Stimulated activated CD4-positive, alpha-beta T cell treated with anti-CD3 and anti-CD28 coated beads, Interleukin-12 subunit alpha, Interleukin-12 subunit beta, amount 100 ng/mL, for 24 hours (primary cell): Measurements from ENCODE around the gene RETREG2.
"Not testable (repeated sequence)": the region's sequence is repeated elsewhere in the genome, so short reads cannot be mapped to it uniquely, and the experiment has no call there.

Experiments
- DNase-seq, 2 experiments: peaks; one replicate each; pipeline ENCODE4 v3.0.0-alpha.2; 2020; ENCODE audit warnings: low read depth in 2 of 2

The RETREG2 gene

DNA sequence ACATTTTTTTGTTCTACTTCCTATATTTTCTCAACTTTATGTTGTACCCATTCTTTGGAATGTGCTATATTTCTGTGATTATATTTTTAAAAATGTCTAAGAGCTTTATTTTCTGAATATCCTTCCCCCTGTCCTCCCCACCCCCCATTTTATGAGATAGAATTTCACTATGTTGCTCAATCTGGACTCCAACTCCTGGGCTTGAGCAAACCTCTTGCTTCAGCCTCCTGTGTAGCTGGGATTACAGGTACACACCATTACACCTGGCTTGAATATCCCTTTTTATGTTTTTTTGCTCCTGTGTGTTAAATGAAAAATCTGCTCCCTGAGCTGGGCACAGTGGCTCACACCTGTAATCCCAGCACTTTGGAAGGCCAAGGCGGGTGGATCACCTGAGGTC lies 19.3 kb downstream of the RETREG2 start:
- no peak for DNase-seq

DNA sequence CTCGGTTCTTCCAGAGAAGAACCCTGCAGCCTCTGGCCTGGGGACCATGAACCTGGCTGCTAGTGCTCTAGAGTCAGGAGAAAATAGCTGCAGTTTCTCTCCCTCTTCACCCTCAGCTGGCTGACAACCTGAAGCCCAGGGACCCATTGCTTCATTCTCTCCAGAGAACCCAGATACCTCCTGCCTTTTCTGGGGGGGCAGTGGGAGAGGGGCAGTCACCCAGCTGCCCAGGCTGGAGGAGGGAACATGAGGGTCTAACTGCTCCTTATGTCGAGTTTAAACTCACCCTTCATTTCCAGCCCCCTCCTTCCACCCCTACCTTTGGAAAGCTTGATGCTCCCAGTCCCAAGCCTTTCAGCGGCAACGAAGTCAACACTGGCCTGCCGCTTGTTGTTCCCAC lies 20.9 kb downstream of the RETREG2 start:
- DNase-seq, result no peak

DNA sequence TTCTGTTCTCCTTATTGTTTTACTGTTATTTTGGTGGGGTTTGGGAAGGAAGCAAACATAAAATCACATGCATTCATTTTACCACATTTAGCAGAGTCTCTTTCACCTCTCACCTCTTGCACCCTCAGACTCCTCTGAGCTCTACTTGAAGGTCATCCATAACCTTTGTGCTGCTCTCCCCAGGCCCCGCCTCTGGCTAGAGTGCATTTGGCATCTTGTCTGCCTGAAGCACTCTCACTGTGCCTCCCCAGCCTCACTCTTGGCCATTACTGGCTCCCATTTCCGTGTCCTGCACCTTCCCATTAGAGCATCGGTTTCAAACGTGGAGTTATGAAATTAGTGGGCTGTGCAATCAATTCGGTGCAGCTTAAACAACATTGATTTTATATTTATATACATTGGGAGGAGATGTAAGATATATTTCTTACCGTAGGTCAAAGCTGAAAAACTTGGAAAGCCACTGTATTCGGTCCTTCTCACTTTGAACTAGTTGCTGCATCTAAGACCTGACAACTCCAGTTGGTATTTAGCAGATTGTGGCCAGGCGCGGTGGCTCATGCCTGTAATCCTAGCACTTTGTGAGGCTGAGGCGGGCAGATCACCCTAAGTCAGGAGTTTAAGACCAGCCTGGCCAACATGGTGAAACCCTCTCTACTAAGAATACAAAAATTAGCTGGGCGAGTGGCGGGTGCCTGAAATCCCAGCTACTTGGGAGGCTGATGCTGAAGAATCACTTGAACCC lies 21.6 kb downstream of the RETREG2 start:
- no peak for DNase-seq

DNA sequence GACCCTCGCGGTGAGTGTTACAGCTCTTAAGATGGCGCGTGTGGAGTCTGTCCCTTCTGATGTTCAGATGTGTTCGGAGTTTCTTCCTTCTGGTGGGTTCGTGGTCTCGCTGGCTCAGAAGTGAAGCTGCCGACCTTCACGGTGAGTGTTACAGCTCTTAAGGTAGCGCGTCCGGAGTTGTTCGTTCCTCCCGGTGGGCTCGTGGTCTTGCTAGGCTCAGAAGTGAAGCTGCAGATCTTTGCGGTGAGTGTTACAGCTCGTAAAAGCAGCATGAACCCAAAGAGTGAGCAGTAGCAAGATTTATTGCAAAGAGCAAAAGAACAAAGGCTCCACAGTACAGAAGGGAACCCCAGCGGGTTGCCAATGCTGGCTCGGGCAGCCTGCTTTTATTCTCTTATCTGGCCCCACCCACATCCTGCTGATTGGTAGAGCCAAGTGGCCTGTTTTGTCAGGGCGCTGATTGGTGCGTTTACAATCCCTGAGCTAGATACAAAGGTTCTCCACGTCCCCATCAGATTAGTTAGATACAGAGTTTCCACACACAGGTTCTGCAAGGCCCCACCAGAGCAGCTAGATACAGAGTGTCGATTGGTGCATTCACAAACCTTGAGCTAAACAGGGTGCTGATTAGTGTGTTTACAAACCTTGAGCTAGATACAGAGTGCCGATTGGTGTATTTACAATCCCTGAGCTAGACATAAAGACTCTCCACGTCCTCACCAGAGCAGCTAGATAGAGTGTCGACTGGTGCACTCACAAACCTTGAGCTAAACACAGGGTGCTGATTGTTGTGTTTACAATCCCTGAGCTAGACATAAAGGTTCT lies 22.6 kb downstream of the RETREG2 start:
- not testable (repeated sequence) for DNase-seq

DNA sequence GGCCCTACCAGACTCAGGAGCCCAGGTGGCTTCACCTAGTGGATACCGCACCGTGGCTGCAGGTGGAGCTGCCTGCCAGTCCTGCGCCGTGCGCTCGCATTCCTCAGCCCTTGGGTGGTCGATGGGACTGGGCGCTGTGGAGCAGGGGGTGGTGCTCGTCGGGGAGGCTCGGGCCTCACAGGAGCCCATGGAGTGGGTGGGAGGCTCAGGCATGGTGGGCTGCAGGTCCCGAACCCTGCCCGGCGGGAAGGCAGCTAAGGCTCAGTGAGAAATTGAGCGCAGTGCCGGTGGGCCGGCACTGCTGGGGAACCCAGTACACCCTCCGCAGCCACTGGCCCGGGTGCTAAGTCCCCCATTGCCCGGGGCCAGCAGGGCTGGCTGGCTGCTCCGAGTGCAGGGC lies 23.3 kb downstream of the RETREG2 start:
- DNase-seq, result not testable (repeated sequence)

DNA sequence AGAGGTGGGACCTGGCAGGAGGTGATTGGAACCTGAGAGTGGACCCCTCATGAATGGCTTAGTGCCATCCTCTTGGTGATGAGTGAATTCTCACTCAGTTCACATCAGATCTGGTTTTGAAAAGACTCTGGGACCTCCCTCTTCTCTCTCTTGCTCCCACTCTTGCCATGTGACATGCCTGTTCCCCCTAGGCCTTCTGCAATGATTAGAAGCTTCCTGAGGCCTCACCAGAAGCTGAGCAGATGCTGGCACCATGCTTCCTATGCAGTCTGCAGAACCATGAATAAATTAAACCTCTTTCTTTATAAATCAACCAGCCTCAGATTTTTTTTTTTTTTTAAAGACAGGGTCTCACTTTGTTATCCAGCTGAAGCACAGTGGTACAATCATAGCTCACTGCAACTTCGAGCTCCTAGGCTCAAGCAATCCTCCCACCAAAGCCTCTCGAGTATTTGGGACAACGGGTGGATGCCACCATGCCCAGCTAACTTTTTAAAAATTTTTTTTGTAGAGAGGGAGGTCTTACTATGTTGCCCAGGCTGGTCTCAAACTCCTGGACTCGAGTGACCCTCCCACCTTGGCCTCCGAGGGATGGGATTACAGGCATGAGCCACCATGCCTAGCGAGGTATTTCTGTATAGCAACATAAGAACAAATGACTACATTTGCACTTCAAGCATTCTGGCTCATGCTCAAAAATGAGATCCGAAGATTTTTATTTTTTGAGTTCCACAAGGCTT lies 26.5 kb downstream of the RETREG2 start:
- no peak for DNase-seq

DNA sequence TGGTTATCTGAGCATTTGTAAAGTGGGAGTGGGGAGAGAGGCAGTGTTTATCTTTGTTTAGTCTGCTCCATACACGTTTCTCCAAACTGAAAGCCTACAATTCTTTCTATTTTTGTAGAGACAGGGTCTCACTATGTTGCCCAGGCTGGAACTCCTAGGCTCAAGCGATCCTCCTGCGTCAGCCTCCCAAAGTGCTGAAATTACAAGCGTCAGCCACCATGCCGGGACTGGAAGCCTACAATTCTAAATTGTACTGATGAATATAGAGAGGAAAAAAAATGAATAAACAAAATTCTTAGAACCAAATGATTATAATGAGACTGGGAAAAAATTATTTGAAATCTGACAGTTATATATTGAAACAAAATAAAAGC lies 27.1 kb downstream of the RETREG2 start:
- no peak for DNase-seq

DNA sequence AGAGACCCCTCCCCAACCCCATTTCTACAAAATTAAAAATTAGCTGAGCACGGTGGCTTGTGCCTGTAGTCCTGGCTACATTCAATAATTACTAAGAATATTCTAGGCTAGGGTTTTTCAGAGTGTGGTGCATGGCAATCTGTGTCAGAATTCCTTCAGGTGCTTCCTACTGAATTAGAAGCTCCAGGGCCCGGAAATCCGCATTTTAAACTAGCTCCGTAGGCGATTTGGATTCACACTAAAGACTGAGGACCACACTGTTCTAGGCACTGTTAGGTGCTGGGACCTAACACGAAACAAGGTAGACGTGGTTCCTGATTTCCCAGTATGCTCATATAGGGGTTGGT lies 27.9 kb downstream of the RETREG2 start:
- no peak for DNase-seq

DNA sequence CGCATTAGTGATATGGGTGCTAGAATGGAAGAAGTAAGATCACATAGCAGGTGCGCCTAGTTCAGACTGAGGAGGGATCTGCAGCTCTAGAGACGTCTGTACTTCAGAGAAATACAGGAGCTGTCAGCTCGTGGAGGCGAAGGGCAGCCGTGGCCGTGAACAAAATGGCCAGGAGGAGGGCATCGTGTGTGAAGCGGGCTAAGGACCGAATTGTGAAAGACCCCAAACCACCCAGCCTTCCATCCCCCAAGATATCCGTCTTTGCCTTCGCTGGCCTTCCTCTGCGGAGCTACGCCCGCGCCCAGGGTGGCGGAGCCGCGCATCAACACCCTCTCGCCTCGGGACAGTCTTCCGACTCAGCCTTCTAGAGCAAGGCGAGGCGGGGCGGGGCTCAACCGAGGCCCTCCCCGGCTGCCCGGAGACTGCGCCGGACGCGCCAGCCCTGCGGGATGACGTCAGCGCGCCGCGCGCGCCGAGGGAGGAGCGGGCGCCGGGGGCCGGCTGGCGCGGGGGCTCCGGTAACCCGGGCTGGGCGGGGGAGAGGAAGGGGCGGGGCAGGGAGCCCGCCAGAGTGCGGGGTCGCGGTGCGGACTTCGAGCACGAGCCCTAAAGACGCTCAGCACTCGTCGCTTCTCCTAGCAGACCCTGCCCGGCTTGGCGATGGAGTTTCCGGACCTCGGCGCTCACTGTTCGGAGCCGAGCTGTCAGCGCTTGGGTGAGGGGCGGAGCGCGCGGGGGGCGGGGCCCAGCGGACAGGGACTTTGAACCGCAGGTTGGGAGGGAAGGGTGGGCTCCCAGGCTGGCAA lies 28.5 kb downstream of the RETREG2 start, which contains the start of gene ZFAND2B:
Gene ZFAND2B (plus strand): TSS at position 455 of the 806 bp plus-strand sequence. CDS start 206 bp downstream, at position 661.
- peak; percentile 89 for DNase-seq

DNA sequence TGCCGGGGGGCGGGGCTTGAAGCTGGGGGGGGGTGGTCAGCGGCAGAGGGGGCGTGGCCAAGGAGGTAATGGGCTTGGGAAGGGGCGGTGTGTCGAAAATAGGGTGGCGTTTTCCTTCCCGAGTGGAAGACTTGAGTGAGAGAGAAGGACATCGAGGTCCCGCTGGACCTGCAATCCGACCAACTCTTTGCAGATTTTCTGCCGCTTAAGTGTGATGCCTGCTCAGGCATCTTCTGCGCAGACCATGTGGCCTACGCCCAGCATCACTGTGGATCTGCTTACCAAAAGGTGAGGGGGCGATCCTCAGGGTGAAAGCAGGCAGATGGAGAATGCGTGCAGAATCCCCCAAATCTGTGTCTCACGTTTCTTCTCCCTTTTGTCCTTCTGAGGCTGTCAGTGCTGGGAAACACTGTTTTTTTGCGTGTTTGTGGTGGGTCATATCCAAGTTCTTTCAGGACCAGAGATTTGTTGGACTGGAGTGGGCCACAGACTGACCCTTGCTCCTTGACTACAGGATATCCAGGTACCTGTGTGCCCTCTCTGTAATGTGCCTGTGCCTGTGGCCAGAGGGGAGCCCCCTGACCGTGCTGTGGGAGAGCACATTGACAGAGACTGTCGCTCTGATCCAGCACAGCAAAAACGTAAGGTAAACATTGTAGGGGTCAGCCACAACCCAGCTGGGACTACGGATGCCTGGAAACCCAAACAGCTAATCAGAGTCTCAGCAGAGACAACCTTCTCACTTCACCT lies 29.2 kb downstream of the RETREG2 start:
- DNase-seq, result no peak

DNA sequence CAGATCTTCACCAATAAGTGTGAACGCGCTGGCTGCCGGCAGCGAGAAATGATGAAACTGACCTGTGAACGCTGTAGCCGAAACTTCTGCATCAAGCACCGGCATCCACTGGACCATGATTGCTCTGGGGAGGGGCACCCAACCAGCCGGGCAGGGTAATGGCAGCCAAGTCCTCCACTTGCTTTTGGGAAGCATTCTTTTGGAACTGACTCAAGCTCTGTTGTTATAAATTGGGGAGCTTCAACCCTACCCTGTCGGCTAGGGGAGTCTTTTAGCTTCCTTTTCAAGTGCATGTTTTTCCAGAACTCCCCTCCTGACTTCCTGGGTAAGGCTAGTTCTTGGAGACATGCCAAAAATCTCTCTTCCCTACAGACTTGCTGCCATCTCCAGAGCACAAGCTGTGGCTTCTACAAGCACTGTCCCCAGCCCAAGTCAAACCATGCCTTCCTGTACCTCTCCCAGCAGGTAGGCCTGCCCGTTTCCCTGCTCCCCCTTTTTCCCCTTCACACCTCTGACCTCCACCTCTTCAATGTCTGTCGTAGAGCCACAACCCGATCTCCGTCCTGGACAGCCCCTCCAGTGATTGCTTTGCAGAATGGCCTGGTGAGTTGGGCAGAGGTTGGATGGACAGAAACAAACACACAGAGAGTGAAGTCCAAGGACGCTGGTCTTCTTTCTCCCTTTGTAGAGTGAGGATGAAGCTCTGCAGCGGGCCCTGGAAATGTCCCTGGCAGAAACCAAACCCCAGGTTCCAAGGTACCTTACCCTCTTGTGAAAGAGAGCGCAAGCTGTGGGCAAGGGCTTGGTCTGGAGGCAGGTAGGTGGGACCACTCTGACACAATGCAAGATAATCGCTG lies 30.0 kb downstream of the RETREG2 start:
- DNase-seq, result no peak

DNA sequence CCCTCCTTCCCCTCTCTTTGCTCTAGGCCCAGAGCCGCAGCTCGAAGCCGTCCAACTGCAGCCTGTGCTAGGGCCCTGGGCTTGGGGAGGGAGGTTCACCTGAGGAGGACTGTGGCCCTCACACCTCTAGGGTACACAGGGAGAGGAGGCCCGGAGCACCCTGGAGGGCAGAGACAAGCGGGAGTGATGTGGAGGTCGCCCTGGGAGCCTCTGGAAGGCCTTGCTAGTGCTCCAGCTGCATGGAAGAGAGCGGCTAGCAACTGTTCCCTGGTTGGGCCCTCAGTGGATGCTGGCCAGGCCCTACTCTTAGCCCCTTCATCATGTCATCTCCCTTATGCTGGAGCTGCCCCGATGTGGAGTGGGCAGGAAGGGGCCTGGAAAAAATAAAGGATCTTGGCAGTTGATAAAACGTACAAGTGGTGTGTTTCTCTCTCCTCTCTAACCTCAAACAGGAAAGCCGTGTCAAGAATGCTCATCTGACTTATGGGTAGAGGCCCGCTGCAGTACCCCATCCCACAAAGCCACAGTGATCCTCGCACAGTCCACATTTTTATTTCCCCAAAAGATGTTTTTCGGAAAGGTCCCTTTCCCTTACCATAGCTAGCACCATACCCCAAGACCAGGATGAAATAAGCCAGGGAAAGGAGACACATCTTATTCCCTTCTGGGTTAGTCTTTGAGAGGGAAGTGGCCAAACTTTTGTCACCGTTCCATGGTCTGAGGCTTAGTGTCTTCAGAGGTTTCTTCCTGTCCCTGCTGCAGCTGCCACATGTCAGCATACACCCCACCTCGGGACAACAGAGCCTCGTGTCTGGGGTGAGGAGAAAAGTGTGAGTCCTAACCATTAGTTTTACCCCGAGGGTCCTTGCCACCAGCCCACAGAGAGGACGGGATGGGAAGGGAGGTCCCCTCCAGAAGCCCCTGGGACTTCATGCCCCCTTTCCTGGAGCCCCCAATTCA lies 31.4 kb downstream of the RETREG2 start:
- no peak for DNase-seq

DNA sequence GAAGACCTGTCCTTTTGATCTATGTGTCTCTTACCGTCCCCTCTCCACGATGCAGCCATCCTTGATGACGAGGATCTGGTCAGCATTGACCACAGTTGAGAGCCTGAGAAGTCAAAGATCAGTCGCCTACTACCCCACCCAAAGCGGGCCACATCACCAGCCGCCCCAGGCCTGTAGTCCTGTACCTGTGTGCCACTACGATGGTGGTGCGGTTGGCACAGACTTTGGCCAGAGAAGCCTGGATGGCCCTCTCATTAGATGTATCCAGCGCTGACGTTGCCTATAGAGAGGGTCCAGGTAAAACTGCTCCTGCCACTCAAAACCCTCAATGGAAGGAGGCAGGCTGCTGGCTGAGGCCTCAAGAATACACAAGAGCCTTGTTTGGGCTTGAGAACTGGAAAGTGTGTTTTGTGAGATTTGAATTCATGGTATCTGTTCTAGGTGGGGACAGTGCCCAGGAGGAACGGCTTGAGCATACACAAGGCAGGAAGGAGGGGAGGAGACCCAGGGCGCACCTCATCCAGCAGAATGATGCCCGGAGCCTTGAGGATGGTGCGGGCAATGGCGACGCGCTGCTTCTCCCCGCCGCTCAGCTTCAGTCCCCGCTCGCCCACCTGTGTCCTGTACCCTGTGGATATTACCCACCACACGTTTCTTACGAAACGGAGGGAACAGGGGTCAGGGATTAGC lies 32.3 kb downstream of the RETREG2 start:
- DNase-seq, result no peak

DNA sequence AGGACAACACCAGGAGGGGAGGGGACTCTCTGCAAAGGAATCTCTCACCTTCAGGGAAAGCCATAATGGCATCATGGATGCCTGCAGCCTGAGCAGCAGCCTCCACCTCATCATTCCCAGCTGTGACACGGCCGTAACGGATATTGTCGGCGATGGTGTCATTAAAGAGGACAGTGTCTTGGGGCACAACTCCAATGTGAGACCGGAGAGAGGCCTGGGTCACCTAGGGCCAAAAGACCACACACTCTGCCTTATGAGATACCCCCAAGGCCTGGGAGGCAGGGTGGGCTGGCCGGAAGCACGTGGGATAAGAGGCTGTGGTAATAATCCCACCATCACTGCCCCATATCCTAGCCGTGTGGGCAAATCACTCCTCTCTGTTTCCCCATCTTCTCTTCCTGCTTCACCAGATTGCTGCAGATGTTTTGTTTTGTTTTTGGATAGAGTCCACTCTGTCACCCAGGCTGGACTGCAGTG lies 32.8 kb downstream of the RETREG2 start:
- DNase-seq, result no peak

DNA sequence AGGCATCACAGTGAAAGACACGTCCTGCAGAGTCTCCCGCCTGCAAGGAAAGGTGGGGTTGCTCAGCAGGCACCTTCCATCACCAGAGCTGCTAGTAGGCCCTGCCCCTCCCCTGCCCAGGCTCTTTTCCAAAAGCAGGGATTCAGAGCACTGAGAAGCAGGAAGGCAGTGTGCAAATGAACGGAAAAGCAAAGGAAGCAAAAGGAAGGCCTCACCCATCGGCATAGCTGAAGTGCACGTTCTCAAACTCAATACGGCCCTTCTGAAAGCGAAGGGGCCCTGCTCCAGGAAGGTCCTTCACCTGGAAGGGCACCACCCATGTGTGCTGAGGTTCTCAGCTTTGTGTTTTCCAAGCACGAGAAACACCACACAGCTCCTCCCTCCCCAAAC lies 34.9 kb downstream of the RETREG2 start:
- no peak for DNase-seq

DNA sequence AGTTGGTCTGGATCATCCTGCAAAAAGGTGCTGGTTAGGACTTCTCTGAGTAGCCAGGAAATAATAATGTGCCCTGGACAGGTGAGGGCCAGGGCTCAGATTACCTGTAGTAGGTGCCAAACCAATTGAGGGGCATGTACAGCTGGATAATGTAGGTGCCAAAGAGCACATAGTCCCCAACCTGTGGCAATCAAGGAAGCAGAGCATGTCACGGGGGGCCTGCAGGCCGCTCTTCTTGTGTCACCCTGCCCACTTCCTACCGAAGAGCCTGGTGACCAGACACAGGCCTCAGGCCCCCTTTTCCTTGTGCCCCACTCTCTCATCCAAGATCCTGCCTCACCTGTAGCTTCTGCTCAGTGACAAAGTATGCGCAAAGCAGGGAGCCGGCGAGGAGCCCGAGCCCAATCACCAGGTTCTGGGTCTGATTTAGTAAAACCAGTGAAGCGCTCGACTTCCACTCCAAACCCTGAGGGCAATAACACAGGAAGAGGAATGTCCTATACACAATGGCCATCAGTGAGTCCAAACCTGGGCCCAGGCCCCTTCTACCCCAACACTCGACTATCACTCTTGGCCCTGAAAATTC lies 35.5 kb downstream of the RETREG2 start:
- DNase-seq, result no peak

DNA sequence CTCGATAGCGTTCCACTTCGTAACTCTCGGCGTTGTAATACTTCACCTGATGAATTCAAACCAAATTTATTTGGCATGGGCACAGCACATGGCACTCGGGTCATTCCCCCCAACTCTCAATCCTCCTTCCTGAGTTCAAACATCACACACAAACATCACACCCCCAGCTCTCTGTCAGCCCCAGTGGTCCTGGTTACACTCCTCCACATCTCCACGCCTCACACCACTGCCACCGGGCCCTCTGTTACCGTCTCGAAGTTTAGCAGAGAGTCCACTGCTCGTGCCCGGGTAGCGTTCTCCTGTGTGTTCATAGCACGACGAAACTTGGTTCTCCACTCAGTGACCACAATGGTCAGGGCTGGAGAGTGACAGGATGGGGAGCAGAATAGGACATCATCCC lies 36.1 kb downstream of the RETREG2 start:
- no peak for DNase-seq

DNA sequence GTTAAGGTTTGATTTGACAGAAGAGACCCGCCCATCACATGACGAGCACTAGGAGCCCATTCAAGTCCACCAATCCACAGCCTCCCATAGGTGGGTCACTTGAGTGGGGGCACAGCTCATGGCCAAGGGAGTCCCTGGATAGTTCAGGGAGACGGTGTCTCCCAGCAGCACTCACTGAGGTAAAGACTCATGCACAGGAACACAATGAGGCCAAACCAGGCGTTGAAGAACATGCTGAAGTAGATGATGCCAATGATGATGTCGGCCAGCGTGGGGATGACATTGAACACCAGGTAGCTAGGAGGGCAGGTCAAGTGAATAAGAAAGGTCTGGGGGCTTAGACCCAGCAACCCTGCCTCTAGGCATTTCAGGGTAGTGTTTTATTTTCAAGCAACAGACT lies 36.7 kb downstream of the RETREG2 start:
- DNase-seq, result no peak
